ENCODE measurements around the gene PKN1. TPM values are rescaled to one million over a fixed set of nuclear protein-coding genes. Genes with fewer than 3 reads are reported as not detected.
A peak's percentile ranks its signal among the peaks of the same experiment; 100 is the strongest.

The PKN1 gene
- total and polyA plus RNA-seq, 2 experiments from 2014 or later, result 109 to 147 TPM

DNA sequence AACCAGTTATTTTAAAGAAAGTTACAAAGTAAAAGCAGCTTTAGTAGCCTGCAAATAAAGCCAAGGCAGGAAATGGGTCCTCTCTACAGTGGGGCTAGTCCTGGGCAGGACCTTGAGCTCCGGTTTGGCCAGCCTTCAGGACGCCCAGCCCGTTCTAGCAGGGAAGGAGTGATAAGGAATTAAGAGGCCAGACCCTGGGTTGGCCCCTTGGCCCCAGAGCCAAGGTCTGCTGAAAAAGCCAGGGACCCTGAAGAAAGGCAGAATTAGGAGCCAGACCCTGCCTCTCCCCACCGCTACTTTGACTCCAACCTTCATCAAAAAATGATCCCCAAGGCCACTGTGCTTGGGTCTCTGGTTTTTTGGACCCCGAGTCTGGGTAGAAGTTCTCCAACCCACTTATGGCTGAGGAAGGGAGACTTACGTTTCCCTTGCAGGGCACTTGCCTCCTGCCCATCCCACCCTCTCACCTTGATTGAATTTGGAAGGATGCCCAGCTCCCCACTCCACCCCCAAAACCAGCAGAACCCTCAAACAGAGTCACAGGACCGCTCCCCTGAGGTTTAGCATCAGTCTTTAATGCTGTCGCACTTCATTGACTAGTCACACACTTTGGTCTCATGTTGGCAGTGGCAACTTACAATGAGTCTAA, 81.2 kb downstream of the PKN1 start:
- Histone ChIP-seq H3K4me3 (no peak overlapping the region), H3K4me1 (ENCODE audit: low read depth) (peaks cover 10% of the 10 kb centered on the region), H3K36me3 (peaks cover 21% of the 10 kb centered on the region), H3K27me3 (no peaks in the 10 kb centered on the region), H3K27ac (no peak overlapping the region), H3K9me3 (ENCODE audit: low read depth) (no peaks in the 10 kb centered on the region)
- no peak for DNase-seq (ENCODE audit: low read depth in 1 of 2, low spot score in 1 of 2)
- TF ChIP-seq, protein P1, sequence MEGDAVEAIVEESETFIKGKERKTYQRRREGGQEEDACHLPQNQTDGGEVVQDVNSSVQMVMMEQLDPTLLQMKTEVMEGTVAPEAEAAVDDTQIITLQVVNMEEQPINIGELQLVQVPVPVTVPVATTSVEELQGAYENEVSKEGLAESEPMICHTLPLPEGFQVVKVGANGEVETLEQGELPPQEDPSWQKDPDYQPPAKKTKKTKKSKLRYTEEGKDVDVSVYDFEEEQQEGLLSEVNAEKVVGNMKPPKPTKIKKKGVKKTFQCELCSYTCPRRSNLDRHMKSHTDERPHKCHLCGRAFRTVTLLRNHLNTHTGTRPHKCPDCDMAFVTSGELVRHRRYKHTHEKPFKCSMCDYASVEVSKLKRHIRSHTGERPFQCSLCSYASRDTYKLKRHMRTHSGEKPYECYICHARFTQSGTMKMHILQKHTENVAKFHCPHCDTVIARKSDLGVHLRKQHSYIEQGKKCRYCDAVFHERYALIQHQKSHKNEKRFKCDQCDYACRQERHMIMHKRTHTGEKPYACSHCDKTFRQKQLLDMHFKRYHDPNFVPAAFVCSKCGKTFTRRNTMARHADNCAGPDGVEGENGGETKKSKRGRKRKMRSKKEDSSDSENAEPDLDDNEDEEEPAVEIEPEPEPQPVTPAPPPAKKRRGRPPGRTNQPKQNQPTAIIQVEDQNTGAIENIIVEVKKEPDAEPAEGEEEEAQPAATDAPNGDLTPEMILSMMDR (IDR thresholded peaks at IDR 0.05; ENCODE audit: low read depth, low read length), result no peak

- Histone ChIP-seq H3K27ac (no peak overlapping the region), H3K27me3 (no peaks in the 10 kb centered on the region)
- no peak for DNase-seq (ENCODE audit: low read depth in 1 of 2, low spot score in 1 of 2)
Measured at GRCh38 chr19:14515501-14516047, 82.5 kb downstream of the PKN1 start.

DNA sequence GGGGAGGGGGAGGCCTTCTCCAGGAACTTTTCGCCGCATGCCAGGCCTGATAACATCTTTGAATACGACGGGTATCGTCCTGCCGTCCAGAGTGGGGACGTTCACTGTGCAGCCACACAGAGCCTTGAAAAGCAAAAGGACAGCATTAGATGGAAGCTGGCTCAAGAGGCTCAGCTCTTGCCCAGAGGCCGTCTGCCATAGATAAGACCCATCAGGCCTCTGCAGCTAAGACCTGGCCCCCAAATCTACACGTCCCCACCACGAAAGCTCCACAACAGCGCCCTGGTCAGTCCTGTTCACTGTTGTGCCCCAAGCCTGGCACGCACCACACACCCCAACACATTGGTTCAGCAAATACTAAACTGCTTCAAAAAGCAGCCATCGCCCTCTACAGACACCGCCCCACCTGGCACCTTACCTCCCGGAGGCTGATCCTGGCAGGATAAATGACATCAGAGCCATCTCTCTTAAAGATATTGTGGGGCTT, 83.0 kb downstream of the PKN1 start:
- H3K36me3 ChIP-seq, result peaks cover 21% of the 10 kb centered on the region
- H3K27ac ChIP-seq, result no peak overlapping the region
- H3K27me3 ChIP-seq, result no peaks in the 10 kb centered on the region
- H3K4me1 ChIP-seq (ENCODE audit: low read depth), result peaks cover 10% of the 10 kb centered on the region
- H3K9me3 ChIP-seq (ENCODE audit: low read depth), result no peaks in the 10 kb centered on the region
- DNase-seq (ENCODE audit: low read depth in 1 of 2, low spot score in 1 of 2), result no peak
- TF ChIP-seq, protein P1 (IDR thresholded peaks at IDR 0.05; ENCODE audit: low read depth, low read length), result no peak
- peak overlapping the region; percentile 84 for H3K4me3 ChIP-seq

More at GRCh38 chr19:14515501-14516047, 82.5 kb downstream of the PKN1 start:
- TF ChIP-seq, protein P1 (IDR thresholded peaks at IDR 0.05; ENCODE audit: low read depth, low read length), result no peak
- Histone ChIP-seq H3K4me1 (ENCODE audit: low read depth) (peaks cover 10% of the 10 kb centered on the region), H3K9me3 (ENCODE audit: low read depth) (no peaks in the 10 kb centered on the region), H3K36me3 (peaks cover 21% of the 10 kb centered on the region), H3K4me3 (no peak overlapping the region)

DNA sequence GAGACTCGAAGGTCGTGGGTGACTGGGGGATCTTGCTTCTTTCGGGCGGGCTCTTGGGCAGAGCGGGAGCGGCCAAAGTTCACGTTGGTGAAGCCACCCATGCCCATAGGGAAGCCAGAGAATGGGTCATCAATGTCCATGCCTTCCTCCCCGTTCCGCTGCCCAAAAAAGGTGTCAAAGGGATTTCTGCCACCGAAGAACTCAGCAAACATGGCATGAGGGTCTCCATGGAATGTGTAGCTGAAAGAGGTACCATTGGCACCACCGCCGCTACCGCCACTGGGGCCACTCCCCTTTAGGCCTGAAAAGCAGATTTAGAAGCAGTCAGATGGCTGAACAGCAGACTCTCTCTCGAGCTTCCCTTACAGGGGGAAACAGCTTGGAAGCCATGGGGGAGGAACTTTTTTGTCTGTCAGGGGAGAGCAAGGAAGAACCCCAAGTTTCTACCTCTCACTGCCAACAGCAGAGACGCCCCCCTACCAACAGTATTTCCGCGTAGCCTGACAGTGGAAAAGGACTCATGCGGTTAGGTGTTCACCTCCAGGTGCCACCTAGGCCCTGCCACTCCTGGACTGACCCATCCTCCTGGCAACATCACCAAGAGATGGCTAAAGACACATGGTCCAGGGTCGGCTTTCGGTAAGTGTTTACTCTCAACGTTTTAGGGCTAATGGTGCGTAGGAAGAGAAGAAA, 83.8 kb downstream of the PKN1 start:
- peaks cover 21% of the 10 kb centered on the region for H3K36me3 ChIP-seq
- DNase-seq (ENCODE audit: low read depth in 1 of 2, low spot score in 1 of 2), result no peak
- H3K9me3 ChIP-seq (ENCODE audit: low read depth), result no peaks in the 10 kb centered on the region
- no peak overlapping the region for H3K27ac ChIP-seq
- TF ChIP-seq, protein P1 (IDR thresholded peaks at IDR 0.05; ENCODE audit: low read depth, low read length), result no peak
- no peaks in the 10 kb centered on the region for H3K27me3 ChIP-seq
- peaks cover 10% of the 10 kb centered on the region for H3K4me1 ChIP-seq (ENCODE audit: low read depth)
- peak overlapping the region; percentile 84 for H3K4me3 ChIP-seq

GRCh38 chr19:14517446-14517839, 84.3 kb downstream of the PKN1 start:
- DNase-seq (ENCODE audit: low read depth in 1 of 2, low spot score in 1 of 2), result peak; percentile 37 to 62
- Histone ChIP-seq H3K36me3 (peaks cover 21% of the 10 kb centered on the region), H3K27me3 (no peaks in the 10 kb centered on the region), H3K4me1 (ENCODE audit: low read depth) (peaks cover 10% of the 10 kb centered on the region), H3K9me3 (ENCODE audit: low read depth) (no peaks in the 10 kb centered on the region), H3K27ac (peak overlapping the region; percentile 86), H3K4me3 (peak overlapping the region; percentile 84)
- TF ChIP-seq, protein P1 (IDR thresholded peaks at IDR 0.05; ENCODE audit: low read depth, low read length), result no peak
